HFFc6 (cell line): Measurements from ENCODE around the gene MED13L. TPM values are rescaled to one million over a fixed set of nuclear protein-coding genes. Genes with fewer than 3 reads are reported as not detected.

ENCODE experiments used
- DNase-seq: peaks from one replicate; pipeline ENCODE4 v3.0.0-alpha.2; 2018
- H3K27ac Mint-ChIP-seq: 2 replicates; pipeline ENCODE4 v1.8.0; 2020; ENCODE audit warnings: mild to moderate bottlenecking, mixed read lengths
- H3K27me3 Mint-ChIP-seq: 2 replicates; pipeline ENCODE4 v1.8.0; 2021; ENCODE audit warnings: mild to moderate bottlenecking, moderate library complexity, mixed read lengths; ENCODE audit not compliant: insufficient read depth
- H3K36me3 Mint-ChIP-seq: 2 replicates; pipeline ENCODE4 v1.8.0; 2021; ENCODE audit warnings: low read depth, mixed read lengths
- H3K4me1 Mint-ChIP-seq: 2 replicates; pipeline ENCODE4 v1.8.0; 2020; ENCODE audit warnings: low read depth, mixed read lengths
- H3K4me3 Mint-ChIP-seq: 2 replicates; pipeline ENCODE4 v1.8.0; 2020; ENCODE audit warnings: mild to moderate bottlenecking, moderate library complexity, mixed read lengths
- H3K9me3 Mint-ChIP-seq: 2 replicates; pipeline ENCODE4 v1.8.0; 2020; ENCODE audit warnings: mild to moderate bottlenecking, mixed read lengths
- total RNA-seq, 6 experiments: library from RNA; stranded (reverse); fragmentation: NEBNext Ultra II Directional; extraction: Animal tissue kit (Norgen Biotek cat#: 25700); gene quantifications; 2 replicates in 1 of 6; 3 replicates in 5 of 6; pipeline ENCODE4 v1.2.3, GENCODE V29; 2021
- TF ChIP-seq, protein P1 (sequence below): fragments of 200-600 bp; sonication (generic); IDR thresholded peaks from 2 replicates; pipeline ENCODE4 v1.5.0; 2021; ENCODE audit warnings: antibody characterized with exemption, mild to moderate bottlenecking

The MED13L gene
- total RNA-seq, 6 experiments from 2014 or later, result 74.5 to 84.2 (median 77.7) TPM

DNA sequence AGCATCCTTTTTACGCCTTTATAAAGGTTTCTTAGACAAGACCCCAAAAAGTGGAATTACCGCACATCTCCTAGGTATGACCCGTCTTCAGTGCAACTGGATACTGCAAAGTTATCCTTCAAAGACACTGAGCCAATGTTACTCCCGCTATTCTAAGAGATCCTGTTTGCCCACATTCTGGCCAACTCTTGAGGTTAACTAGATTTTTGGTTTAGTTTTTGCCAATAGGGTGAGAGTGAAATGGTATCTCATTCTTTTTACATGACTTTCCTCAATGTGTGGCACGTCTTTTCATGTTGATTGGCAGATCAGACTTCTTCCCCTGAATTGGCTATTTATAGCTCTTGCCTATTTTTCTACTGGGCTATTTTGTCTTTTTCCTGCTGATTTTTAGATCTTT is 347.2 kb downstream of the MED13L start:
- DNase-seq, result no peak
- Mint-ChIP-seq H3K27me3 (no peaks in the 10 kb centered on the region; the same call in none of the 2 replicates), H3K4me3 (no peak overlapping the region), H3K36me3 (no peaks in the 10 kb centered on the region), H3K27ac (no peak overlapping the region), H3K9me3 (no peaks in the 10 kb centered on the region), H3K4me1 (no peaks in the 10 kb centered on the region)
- TF ChIP-seq, protein P1, sequence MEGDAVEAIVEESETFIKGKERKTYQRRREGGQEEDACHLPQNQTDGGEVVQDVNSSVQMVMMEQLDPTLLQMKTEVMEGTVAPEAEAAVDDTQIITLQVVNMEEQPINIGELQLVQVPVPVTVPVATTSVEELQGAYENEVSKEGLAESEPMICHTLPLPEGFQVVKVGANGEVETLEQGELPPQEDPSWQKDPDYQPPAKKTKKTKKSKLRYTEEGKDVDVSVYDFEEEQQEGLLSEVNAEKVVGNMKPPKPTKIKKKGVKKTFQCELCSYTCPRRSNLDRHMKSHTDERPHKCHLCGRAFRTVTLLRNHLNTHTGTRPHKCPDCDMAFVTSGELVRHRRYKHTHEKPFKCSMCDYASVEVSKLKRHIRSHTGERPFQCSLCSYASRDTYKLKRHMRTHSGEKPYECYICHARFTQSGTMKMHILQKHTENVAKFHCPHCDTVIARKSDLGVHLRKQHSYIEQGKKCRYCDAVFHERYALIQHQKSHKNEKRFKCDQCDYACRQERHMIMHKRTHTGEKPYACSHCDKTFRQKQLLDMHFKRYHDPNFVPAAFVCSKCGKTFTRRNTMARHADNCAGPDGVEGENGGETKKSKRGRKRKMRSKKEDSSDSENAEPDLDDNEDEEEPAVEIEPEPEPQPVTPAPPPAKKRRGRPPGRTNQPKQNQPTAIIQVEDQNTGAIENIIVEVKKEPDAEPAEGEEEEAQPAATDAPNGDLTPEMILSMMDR, result no peak

DNA sequence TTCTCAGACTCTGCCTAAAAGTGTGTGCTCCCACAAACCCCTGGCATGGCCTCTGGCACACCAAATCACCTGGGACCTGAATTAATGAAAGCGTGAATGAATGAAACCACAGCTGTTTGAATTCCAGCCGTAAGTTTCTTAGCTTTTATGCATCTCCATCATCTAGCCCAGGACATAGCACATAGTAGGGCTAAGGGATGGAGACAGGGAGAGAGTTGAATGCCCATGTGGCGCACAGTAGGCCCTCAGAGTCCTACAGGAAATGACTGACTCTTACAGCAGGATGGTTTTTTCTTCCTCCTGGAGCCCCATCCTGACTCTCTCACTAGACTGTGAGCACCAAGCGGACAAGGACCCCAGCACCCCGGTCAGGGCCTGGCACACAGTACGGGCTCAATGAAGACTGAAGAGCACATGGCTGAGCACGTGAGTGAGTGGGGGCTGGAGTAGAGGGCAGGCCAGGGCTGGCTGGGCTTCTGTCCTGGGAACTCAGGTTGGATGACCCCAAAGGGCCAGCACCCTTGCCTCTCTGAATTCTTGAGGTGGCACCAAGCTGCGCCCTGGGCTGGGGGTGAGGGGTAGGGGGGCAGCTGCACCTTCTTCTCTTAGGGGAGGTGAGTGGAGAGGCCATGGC is 351.3 kb downstream of the MED13L start:
- Mint-ChIP-seq H3K4me1 (peaks cover 12% of the 10 kb centered on the region), H3K36me3 (peaks cover 5% of the 10 kb centered on the region; the same call in 1 of the 2 replicates), H3K4me3 (no peak overlapping the region), H3K9me3 (peaks cover 17% of the 10 kb centered on the region), H3K27ac (no peak overlapping the region), H3K27me3 (peaks cover 9% of the 10 kb centered on the region; the same call in 1 of the 2 replicates)
- TF ChIP-seq, protein P1, result no peak
- no peak for DNase-seq

DNA sequence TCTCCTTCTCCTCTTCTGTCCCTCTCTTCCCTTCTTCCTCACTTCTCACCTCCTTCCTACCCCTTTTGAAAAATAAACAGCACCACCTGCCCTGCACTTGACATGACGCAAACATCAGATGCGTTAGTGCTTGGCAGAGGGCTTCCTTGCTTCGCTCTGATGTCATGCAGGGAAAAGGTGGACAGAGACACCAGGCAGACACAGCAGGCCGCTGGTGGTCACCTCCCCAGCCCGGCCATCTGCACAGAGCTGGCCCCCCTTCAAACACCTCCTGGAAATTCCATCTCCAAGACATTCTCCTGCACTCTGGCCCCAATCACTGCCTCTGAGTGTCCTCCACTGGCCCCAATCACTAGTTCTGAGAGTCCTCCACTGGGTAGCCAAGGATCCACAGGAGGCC is 353.6 kb downstream of the MED13L start:
- no peak for DNase-seq
- no peak overlapping the region for H3K4me3 Mint-ChIP-seq
- H3K27me3 Mint-ChIP-seq, result peaks cover 9% of the 10 kb centered on the region; the same call in 1 of the 2 replicates
- peaks cover 32% of the 10 kb centered on the region for H3K4me1 Mint-ChIP-seq
- no peak overlapping the region for H3K27ac Mint-ChIP-seq
- TF ChIP-seq, protein P1, result no peak
- H3K9me3 Mint-ChIP-seq, result peaks cover 17% of the 10 kb centered on the region
- H3K36me3 Mint-ChIP-seq, result peaks cover 5% of the 10 kb centered on the region; the same call in 1 of the 2 replicates

DNA sequence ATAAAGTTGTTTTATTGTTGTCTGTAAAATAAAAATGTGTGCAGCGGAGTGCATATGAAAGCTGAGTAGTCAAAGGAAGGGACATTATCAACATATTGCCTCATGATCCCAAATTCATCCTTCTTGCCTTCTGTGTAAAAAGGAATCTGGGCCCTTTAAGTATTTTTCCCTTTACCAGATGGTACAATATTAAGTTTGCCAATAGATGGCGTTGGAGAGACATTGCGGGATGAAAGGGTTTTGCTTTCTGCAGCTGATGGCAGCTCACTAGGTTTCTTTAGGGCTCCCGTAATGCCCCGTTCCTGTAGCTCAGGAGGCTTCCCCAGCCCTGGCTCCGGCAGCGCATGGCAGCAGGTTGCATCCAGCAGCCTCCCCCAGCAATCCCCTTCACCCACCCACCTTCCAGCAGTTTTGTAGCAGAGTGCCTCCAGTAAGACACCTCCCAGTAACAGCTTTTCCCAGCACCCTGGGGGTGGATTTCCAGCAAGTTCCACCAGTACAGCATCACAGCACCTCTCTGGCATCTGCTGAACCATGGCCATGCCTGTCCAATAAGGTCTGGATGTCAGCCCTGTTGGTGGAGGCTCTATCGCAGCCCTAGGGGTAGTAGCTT is 354.4 kb downstream of the MED13L start:
- H3K36me3 Mint-ChIP-seq, result peaks cover 5% of the 10 kb centered on the region; the same call in 1 of the 2 replicates
- peaks cover 9% of the 10 kb centered on the region; the same call in 1 of the 2 replicates for H3K27me3 Mint-ChIP-seq
- no peak for DNase-seq
- H3K4me1 Mint-ChIP-seq, result peaks cover 35% of the 10 kb centered on the region
- no peak overlapping the region for H3K4me3 Mint-ChIP-seq
- no peak overlapping the region for H3K27ac Mint-ChIP-seq
- TF ChIP-seq, protein P1, result peak; percentile 62
- H3K9me3 Mint-ChIP-seq, result peaks cover 17% of the 10 kb centered on the region

DNA sequence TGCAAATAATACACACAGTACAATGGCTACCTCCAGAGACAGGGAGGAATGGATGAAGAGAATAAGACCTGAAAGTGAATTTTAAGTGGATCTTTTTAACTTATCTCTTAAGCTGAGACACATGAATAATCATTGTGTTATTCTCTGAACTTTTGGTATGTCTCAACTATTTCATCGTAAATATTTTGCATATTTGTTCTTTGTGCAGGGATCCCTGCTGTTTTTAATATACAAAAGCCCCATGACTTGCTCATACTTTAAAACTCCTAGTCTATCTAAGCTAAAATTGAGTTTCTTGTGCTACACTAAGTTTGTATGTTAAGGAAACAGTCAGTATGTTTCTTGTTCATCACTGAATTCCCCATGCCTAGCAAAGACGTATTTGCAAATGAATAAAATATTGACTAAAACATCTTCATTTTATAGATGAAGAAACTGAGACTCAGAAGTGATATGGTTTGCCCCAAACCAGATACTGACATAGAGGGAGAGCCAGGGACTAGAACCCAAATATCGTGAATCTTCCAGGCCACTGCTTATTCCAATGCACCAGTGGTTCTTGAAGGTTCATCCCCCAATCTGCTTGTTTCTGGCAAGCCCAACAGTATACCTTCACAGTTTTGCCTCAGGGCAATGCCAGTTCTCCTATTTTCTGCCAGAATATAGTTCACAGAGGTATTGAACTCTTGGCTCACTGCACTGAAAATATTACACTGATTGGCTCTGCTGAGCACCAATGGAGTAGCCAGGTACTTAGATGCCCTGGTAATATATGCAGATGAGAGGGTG is 356.9 kb downstream of the MED13L start:
- H3K4me1 Mint-ChIP-seq, result peaks cover 35% of the 10 kb centered on the region
- DNase-seq, result peak; percentile 23
- no peak overlapping the region for H3K4me3 Mint-ChIP-seq
- peaks cover 17% of the 10 kb centered on the region for H3K9me3 Mint-ChIP-seq
- TF ChIP-seq, protein P1, result no peak
- peaks cover 5% of the 10 kb centered on the region; the same call in 1 of the 2 replicates for H3K36me3 Mint-ChIP-seq
- peaks cover 14% of the 10 kb centered on the region for H3K27me3 Mint-ChIP-seq
- no peak overlapping the region for H3K27ac Mint-ChIP-seq
